GM21381 (cell line): ENCODE measurements around the gene HERC4.
"Not testable (repeated sequence)": the region's sequence is repeated elsewhere in the genome, so short reads cannot be mapped to it uniquely, and the experiment has no call there.

Source experiments
- ATAC-seq: cut with Tn5 transposase; IDR thresholded peaks from one replicate; pipeline ENCODE4 v1.9.1; 2021; ENCODE audit warnings: mild to moderate bottlenecking, moderate library complexity; ENCODE audit not compliant: unreplicated experiment

HERC4 gene

GRCh38 chr10:67893637-67894036, 181.4 kb downstream of the HERC4 start:
- ATAC-seq, result no peak

- ATAC-seq, result peak; percentile 52
Observed at GRCh38 chr10:67884842-67885670, 190.0 kb downstream of the HERC4 start.

- peak; percentile 83 for ATAC-seq
Observed at GRCh38 chr10:67884313-67884841, 190.7 kb downstream of the HERC4 start, which contains the start of gene SIRT1. TSS of gene SIRT1 (plus strand) at chr10:67884656. CDS start at chr10:67884722, 66 bp downstream.

- no peak for ATAC-seq
Observed at GRCh38 chr10:67883710-67884312, 191.3 kb downstream of the HERC4 start.

GRCh38 chr10:67878133-67878532, 196.9 kb downstream of the HERC4 start:
- no peak for ATAC-seq

- not testable (repeated sequence) for ATAC-seq
Observed at GRCh38 chr10:67877421-67877820, 197.7 kb downstream of the HERC4 start.

GRCh38 chr10:67875340-67876238, 199.5 kb downstream of the HERC4 start:
- no peak for ATAC-seq
